Peyer's patch (tissue), 4 donors: ENCODE results near the gene SMYD4.

Experiments
- CTCF ChIP-seq, 6 experiments: fragments of 450-650 bp in 4 of 6; fragments of 200-600 bp in 2 of 6; sonication (generic) in 1 of 6; IDR thresholded peaks; one replicate each; pipeline ENCODE4 v1.5.1; 2017 to 2019; ENCODE audit warnings: antibody characterized with exemption in 6 of 6, mild to moderate bottlenecking in 3 of 6, moderate library complexity in 1 of 6
- POLR2A ChIP-seq, 2 donors: fragments of 450-650 bp; IDR thresholded peaks; one replicate each; pipeline ENCODE4 v1.5.1; 2017; ENCODE audit warnings: antibody characterized with exemption in 2 of 2, mild to moderate bottlenecking in 2 of 2, moderate library complexity in 2 of 2

GRCh38 chr17:1852327-1852726 lies 22.6 kb upstream of the SMYD4 start:
- TF ChIP-seq CTCF (IDR thresholded peaks at IDR 0.05) (no peak), POLR2A (IDR thresholded peaks at IDR 0.05) (no peak)
